Ecto neural progenitor cell (in vitro differentiated cells): ENCODE data around the gene SEMA3A.

ENCODE experiments used
- DNase-seq: peaks from one replicate; pipeline ENCODE4 v3.0.0-alpha.2; 2018; ENCODE audit warnings: low spot score

Gene SEMA3A

DNA sequence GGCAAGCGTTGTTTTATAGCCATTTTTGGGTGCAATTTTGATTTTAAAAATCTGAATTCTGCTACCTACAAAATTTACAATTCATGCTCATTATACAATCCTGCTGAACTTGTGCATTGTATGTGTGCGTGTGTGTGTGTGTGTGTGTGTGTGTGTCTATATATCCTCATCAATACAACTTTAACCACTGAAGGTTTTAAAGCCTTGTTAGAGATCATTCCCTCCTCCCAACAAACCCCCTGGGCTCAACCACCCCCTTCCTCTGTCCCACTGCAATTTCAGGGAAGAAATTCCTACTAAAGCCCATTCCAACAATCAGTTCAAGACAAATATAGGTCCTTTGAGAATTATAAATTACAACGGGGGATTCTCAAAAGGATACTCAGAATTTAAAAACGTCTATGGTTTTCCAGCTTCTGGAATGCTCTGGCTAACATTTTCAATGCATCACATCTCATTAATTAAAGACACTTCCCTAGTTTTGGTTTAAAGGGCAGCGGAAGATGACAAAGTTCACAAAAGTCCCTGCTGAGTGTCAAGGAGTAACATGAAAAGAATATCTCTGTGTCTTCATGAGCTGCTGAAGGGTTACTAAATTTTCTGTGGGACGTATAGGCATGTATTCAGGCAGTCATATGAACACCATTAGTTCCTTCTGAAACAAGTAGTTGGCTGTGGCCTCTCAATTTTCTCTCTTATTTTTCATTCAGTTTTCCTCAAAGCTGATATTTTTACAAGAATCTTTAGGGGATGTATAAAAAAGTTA lies 889 bp upstream of the SEMA3A start:
- DNase-seq: no peak

DNA sequence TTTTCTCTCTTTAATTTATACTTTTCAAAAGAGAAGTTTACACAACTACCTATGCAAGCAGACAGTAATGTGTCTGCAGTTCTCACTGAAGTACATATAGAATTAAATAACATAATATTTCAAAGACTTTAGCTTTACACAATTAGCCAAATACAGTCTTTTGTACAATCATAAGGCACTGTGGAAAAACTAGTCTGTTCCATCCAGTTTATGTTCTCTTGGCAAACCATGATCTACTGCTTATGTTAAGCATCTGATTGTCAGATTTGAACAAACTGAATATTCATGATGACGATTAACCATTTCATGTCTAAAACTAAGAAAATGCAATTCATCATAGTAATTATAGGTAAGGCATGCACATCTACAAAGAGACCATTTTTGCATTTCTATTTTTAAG lies 842 bp downstream of the SEMA3A start:
- DNase-seq: no peak

DNA sequence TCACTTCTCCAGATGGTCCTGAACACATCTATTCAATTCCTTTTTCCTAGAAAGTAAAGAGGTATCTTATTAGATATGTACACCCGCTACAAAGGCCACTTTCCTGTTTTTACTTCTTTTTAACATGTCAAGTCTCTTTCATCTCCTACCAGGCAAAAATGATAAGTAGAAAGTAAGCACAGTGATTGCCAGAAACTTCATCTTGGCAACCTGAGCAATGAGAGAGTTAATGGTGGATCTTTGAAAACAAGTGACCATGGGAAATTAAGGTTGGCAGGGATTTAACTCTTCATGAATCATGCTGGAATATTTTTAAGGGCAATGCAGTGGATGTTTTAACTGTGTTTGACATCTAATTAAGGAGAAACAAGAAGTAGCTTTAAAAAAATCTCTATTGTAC lies 2.7 kb downstream of the SEMA3A start:
- DNase-seq: no peak

DNA sequence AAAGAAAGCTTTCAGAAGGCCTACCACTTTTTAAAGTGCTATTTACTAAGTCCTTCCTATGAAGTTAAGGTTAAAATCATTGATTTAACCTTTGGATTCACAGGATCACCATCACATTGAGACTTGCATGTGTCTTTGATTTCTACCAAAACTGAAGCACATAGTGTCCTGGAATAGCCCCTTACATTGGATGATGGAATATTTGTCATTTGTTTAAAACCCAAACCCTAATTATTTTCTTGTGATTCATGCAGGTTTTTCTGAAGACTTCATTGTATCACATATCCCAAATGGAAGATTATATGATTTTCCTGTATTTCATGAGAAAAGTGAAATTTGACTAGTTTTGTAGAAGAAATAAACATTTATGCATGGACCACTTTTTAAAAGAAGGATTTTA lies 3.3 kb downstream of the SEMA3A start:
- no peak for DNase-seq

DNA sequence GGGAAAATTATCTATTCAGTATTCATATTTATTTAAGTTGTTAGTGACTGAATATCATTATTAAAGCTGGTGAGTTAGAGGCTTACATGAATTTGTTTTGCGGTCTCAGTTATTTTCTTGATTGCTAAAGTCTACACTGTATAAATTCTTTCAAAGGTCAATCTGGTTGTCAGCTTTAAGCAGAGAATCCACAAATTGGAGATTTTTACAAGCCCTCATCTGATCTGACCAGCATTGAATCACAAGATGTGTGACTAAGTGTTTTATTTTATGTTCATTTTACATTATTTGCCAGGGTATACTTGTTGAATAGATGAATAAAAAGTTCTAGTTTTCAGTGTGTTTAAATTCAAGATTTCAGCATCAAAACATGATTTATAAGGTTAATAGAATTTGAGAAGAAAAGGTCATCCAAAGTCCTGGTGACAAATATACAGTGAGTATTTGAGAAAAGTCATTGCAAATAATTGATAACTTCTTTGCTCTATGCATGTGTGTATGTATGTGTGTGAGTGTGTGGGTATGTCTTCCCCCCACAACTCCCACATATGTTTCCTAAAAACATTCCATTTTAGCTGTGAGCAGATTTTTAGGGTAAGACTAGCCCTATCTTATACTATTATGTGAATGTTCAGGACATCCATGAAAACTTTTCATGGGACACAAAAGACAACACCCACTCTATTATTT lies 4.4 kb downstream of the SEMA3A start:
- no peak for DNase-seq

DNA sequence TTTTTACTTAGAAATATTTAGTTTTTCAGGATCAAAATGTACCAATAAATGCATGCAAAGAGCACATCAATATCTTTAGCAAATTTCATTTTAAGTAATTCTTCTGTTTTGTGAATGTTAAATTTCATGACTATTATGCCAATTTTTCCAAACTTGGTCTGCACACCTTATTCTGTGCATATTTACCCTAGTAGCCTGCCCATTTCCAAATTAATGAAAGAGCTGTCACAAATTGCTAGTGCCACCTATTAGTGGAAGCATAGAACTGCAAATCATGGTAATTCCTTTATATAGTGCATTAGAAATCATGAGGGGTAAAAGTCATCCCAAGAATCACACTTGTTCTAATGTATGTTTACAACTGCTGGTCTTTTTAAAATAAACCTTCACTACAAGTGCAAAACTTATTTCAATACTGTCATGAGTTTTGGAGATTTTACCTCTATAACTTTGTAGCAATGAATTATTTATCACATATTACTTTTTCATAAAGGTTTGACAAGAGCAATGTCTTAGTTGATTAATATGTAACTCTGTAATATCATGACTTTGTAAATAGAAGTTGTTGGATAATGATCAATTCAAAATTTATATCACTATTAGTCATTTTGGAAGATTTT lies 5.7 kb downstream of the SEMA3A start:
- no peak for DNase-seq

DNA sequence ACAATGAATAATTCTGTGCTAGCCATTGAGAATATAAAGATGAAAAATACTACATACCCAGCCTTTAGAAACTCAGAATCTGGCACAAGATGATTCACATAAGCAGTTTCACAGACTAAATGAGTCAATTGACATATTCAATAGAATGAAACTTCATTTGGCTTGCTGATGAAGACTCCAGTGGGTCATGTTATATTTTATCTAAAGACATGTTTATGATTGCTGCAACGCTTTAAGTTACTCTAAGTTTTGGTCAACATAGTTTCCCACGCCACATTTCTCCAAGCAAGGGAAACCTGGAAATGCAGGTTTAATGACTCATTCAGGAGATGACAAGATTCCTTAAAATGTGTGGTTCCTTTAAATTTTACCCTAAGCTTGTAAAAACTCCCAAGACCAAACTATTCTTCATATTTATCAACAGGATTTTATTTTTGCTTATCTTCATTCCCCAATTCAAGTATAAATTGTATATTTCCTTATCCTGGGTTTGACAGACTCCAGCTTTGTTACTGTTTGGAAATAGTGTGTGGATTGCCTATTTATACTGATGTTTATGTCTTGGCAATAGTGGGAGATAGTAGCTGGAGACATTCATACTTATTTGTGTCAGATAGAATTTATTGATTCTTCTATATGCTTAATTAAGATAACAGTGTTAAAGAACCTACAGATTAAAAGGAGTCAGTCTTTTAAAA lies 6.6 kb downstream of the SEMA3A start:
- no peak for DNase-seq

DNA sequence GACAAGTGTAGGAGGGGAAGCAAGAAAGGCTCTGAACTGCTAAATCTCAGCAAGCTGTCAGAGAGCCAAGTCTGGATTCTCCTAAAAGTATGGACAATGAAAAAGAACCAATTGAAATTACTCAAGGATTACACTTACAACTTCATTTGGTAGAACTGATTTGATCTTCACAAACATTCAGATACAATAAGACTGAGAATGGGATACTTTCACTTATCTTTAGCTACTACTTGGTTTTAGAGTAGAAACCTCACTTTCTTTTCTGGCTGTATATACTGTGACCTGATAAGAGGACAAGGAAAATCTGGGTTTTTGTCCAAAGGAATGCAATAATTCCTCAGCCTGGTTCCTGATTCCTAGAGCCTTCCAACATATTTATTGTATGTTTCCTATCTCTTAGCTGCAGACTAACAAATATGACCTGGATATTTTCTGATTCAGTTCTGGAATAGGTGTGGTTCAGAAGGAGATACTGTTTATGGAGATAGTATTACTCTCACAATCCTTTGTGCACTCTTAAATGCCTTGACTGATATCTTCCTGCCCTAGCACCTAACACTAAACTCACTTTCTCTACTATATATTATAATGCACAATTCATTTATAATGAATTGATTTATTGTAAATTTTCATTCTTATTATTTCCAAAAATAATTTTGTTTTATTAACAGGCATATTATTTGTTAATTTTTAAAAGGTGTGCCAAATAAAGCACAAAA lies 7.3 kb downstream of the SEMA3A start:
- DNase-seq: no peak

DNA sequence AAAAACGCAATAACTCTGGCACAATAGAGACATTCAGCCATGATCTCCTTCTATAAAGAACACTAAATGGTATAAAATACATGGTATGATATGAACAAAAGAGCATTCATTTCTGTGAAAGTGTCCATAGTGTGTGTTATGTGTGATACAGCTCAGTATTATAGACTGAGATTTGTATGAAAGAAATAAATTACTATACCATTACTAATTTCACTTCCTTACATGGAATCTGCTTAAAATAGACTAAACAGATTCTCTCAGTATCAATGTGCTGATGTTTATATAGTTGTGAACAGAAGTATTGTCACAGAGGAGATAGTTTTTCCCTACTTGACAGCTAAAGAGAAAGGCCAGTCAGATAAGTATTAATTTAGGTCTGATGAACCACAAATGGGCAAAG lies 10.8 kb downstream of the SEMA3A start:
- no peak for DNase-seq

DNA sequence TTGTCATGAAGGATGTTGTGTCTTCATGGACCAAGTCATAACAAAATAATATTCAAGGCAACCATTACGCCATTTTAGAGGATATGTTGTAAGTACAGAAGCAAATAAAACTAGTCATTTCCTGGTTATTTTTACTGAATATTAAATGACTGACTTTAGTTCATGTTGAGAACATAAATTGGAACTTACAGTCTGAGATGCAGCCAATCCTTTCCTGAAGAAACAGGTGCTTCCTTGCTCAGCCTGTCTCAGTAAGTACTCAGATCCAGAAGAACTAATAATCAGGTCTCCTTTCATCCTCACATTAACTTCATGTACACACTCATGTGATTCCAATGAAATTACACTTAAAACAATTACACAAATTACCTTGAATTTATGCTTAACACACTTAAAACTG lies 12.3 kb downstream of the SEMA3A start:
- DNase-seq: no peak

DNA sequence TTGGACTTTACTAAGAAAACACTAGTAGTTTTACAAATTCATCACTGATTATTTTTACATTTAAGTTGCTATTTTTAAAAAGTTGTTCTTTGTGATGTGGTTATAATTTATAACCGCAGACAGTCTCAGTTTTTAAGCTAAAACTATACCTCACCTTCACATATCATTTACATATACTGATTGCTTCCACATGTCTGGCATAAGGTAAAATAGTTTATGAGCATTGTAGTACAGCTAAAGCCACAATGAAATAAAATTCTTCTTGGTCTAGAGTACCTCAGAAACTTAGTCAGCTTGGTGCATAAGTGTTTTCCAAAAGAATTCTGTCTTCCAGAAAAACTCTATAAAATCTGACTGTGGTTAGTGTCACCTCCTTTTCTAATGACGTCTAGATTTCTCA lies 13.0 kb downstream of the SEMA3A start:
- DNase-seq: no peak

DNA sequence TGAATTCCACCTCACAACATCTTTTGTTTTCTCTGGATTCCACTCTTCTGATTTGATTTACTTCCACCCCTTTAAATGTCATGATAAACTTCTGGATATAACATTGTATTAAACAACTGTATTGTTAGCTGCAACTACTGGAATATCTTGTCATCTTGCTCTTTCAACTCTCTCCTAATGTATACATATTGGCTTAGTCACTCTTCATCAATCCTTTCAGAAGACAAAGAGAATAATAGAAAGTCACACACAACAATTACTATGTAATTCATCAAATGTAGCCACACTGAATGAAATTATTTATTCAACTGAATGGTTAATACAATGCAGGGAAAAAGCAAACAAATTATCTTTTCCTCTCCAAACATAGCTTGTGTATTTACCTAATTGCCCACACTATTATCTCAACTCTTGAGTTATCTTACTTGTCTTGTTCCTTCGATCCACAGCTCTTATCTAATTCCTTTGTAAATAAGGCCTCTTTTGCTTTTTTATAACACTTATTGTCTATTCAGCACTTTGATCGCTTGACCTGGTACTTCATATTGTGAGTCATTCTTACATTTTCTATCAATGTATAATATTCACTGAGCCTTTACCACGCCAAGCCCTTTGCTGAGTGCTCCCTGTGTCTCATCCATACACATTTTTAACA lies 16.7 kb downstream of the SEMA3A start:
- DNase-seq: no peak

DNA sequence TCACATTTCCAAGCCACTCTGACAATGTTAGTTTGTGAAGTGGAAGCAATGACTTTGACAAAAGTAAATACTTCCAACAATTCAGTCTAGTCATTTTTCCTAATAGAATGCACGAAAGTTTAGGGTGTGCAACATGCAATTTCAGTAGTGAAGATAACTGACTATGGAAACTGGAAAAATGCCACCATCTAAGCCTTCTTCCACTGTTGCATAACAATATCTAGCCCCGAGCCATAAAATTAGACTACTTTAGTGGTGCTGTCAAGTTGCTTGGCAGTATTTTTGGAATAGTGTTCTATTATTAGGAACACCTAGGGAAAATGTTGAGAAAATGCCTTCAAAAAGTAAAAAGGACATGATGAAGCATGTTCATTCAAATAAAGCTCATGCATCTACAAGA lies 17.9 kb downstream of the SEMA3A start:
- DNase-seq: no peak

DNA sequence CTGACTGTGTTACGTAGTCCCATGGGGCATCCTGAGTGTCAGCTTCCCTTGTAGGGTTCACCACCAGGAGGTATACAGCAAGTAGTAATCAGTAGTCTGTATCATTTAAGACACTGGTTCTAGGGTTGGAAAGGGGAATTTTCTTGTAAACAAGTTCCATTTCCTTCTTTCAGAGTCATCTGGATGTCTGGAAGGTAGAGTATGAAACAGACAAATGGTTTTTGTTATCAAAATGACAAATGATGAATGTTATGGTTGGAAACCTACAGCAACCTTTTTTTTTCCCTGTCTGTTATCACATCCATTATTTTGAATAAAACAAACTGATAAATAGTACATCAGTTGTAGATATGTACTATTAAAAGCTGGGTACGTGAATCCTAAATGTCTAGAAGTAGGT lies 19.1 kb downstream of the SEMA3A start:
- no peak for DNase-seq

DNA sequence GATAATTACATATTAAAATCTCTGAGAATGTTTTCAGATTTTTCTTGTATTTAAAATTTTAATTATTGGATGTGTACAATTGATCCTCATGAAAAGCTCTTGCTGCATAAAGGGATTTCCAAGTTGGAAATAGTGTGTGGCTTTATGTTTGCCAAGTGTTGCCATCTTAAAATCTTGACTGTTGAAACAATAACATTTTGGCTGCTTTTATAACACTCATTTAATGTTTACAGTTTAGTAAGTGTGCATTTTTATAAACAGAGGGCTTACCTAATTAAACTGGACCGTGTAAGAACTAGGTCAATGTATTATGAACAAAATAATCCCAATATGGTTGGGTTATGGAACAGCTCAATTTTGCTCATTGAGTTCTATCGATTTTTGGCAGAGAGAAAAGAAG lies 23.9 kb downstream of the SEMA3A start:
- no peak for DNase-seq

DNA sequence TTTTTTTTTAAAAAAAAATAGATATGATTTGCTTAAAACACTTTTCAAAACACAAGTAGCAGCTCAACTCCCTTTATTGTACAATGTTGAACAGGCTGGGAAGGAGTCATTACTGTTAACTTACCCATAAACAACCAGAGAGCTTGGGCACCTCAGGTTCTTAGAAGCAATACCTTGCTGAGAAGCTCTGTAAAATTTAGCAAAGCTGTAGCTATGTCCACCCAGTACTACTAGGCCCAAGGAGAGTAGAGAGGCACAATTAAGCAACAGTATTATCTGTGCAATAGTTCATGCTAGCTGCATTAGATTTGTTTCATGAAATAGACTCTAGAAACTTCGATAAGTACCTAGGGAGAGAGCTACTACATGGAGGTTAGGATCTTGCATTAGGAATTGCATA lies 32.0 kb downstream of the SEMA3A start:
- no peak for DNase-seq

DNA sequence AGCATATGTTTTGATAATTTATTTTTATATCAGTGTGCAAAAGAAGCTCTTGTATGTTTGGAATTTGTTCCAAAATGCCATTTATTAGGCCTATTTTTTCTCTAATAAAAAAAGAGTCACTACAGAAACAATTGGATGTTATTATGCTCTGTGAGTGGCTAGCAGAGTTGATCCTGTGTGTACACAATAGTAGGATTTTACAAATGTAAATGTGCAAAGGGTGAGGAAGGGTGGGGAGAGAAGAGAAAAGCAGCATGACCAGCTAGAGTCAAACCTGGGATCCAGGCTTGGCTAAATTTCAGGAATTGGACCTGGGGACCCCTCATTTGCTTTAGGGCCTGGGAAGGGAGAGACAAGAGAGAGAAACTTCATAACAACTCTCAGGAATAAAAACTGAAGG lies 32.5 kb downstream of the SEMA3A start:
- DNase-seq: no peak

DNA sequence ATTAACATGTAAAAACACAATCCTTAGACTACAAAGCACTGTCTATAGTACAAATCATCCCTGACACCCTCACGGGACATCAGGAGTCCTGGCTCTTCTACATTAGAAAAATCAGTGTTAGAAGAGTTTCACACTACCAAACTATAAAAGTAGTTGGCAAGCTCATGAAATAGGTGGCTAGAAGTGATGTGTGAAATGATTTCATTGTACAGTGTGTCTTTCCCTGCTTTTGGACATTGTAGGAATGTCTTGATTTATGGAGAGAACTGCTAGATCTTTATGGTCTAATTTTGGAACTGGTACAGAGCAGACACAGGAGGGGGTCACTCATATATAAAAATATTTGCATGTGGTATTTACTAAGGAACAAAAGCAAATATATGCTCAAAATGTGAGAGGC lies 33.2 kb downstream of the SEMA3A start:
- DNase-seq: no peak

DNA sequence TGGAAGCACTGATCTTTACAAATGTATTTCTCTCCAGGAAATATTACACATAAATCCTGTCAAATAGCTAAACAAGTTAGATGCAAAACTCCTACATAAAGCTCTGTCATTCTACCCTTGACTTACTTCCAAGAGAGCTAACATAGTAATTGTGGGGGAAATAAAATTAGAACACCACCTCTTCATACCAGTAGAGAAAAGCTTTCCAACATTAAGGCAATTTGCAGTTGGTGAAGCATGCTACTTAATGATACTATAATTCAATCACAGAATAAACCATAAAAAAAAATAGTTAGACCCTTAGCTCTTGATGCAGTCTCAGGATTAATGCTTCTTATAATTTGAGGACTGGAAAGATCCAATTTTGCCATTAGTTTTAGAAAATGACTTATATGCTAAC lies 35.2 kb downstream of the SEMA3A start:
- no peak for DNase-seq

DNA sequence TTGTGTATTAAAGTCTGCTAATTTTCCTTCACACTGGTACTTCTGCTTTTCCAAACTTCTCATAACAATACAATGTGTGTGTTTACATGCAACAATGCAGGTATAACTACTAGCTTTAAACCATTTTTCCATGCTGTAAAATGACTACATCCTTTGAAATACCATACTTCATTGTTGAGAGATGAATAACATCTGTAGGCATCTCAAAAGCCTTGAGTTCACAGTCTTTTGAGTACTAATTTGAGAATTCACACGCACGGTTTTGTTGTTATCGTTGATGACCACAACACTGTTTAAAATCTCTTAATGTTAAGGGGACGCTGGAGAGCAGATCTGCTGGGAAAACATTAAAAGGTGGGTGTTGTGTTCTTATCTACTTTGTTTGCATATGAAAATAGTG lies 37.4 kb downstream of the SEMA3A start:
- no peak for DNase-seq

DNA sequence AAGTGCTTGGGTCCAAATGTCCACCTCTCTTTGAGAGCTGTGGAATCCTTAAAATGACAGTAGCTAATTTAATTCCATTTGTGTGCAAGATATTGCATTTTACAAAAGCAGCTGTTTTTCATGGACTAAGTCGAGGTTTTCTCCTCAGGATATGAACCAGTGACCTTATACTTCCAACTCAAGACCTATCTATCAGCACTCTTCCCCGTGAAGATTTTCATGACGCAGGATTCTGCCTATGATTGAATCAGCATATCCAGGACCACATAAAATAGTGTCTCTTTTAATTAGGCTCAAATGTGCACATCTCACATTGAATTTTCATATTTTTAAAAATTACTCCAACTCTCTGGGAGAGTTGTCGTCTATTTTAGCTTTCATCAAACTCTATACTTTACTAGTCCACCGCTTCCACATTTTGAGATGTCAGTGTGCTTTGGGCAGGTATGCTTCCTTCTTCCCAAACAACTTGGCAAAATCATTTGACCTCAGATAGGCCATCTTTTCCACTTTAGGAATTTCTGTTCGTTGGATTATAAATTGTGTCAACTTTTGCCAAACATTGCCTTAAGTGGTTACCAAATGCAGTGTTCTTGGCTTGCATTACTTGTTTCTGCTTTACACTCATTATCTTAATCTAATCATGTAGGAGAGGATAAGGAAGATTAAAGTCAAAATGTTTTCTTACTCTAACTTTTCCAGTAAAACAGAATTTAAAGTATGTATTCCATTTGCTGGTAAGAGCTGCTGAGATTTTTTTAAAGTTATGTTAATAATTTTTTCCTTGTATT lies 39.4 kb downstream of the SEMA3A start:
- DNase-seq: no peak
